Panc1 (cell line): ENCODE data around the gene MYLK3. TPM values are rescaled to one million over a fixed set of nuclear protein-coding genes. Genes with fewer than 3 reads are reported as not detected.

Source experiments
- ATAC-seq: fragments of 200-7000 bp; cut with Tn5 transposase; 2 replicates; pipeline ENCODE4 v1.9.1; 2020; ENCODE audit warnings: mild to moderate bottlenecking, moderate library complexity
- BruUV-seq: library from RNA; stranded (reverse); fragments of 400-500 nt; replicated peaks from 2 replicates; lab custom pipeline; 2021; lab: Mats Ljungman, UMichigan
- CTCF ChIA-PET: fragments of 300-600 bp; sonication (Branson Sonifier 250); formaldehyde crosslinking; loops from one replicate; lab custom pipeline; 2022; ENCODE audit warnings: antibody characterized with exemption; lab: Charles Lee
- POLR2A ChIA-PET: fragments of 300-600 bp; sonication (Branson Sonifier 250); formaldehyde crosslinking; loops from one replicate; lab custom pipeline; 2022; ENCODE audit warnings: antibody characterized with exemption; lab: Charles Lee
- DNase-seq: peaks from one replicate; pipeline ENCODE4 v3.0.0-alpha.2; 2010; ENCODE audit warnings: low read depth, low spot score
- H3K27ac ChIP-seq: 2 replicates; pipeline ENCODE4 v1.5.1; 2011; ENCODE audit warnings: mild to moderate bottlenecking, low read length, inconsistent platforms
- H3K27me3 ChIP-seq: fragments of 200-500 bp; sonication (Bioruptor generic); 2 replicates; pipeline ENCODE4 v1.6.0; 2014; ENCODE audit warnings: low read length, inconsistent platforms; ENCODE audit not compliant: control insufficient read depth, insufficient read depth
- H3K36me3 ChIP-seq: fragments of 200-500 bp; sonication (Bioruptor generic); 2 replicates; pipeline ENCODE4 v1.5.1; 2014; ENCODE audit warnings: inconsistent platforms, mild to moderate bottlenecking, low read length, moderate library complexity; ENCODE audit not compliant: control insufficient read depth, insufficient read depth
- H3K4me1 ChIP-seq: 2 replicates; pipeline ENCODE4 v1.5.1; 2011; ENCODE audit warnings: inconsistent platforms, mild to moderate bottlenecking, low read length, moderate library complexity; ENCODE audit not compliant: control insufficient read depth, insufficient read depth
- H3K4me3 ChIP-seq, 2 experiments: 2 replicates each; pipeline ENCODE4 v1.5.1; 2011 to 2012; ENCODE audit warnings: low read depth in 2 of 2, low read length in 2 of 2, mild to moderate bottlenecking in 2 of 2, inconsistent platforms in 1 of 2, moderate library complexity in 1 of 2
- H3K9me3 ChIP-seq: fragments of 200-500 bp; sonication (Bioruptor generic); 2 replicates; pipeline ENCODE4 v1.5.1; 2014; ENCODE audit warnings: low read depth, mild to moderate bottlenecking, inconsistent platforms, low read length, moderate library complexity; ENCODE audit not compliant: control insufficient read depth, insufficient read depth
- CTCF ChIP-seq: fragments of 450-650 bp; IDR thresholded peaks from 2 replicates; pipeline ENCODE4 v1.5.1; 2017; ENCODE audit warnings: mild to moderate bottlenecking
- POLR2AphosphoS5 ChIP-seq: IDR thresholded peaks from 2 replicates; pipeline ENCODE4 v1.6.1; 2012; ENCODE audit warnings: mild to moderate bottlenecking, low read depth, low read length, moderate library complexity
- REST ChIP-seq, 2 experiments: IDR thresholded peaks; 2 replicates each; pipeline ENCODE4 v1.6.1; 2011 to 2012; ENCODE audit warnings: low read depth in 2 of 2, control low read depth in 1 of 2, low read length in 1 of 2, mild to moderate bottlenecking in 1 of 2, moderate library complexity in 1 of 2; ENCODE audit not compliant: insufficient read depth in 1 of 2
- SIN3A ChIP-seq: IDR thresholded peaks from 2 replicates; pipeline ENCODE4 v1.6.1; 2012; ENCODE audit warnings: low read depth, mild to moderate bottlenecking, low read length, moderate library complexity, borderline replicate concordance; ENCODE audit not compliant: insufficient read depth
- TCF7L2 ChIP-seq: IDR thresholded peaks from 2 replicates; pipeline ENCODE4 v1.6.1; 2011; ENCODE audit warnings: mild to moderate bottlenecking, low read depth, low read length, inconsistent platforms
- in situ Hi-C: cut with HindIII; loops from 2 replicates; pipeline ENCODE4 v1.10.0; 2016; ENCODE audit warnings: low sequenced_read_pairs, low pct_unique_long_range_greater_than_20kb
- intact Hi-C: fragments of 100-400 bp; cut with micrococcal nuclease; formaldehyde crosslinking; loops from one replicate; pipeline ENCODE4 v1.10.0; 2022; ENCODE audit not compliant: unreplicated experiment
- total RNA-seq: library from RNA; stranded (reverse); gene quantifications from one replicate; pipeline ENCODE4 v1.2.1, GENCODE V29; 2021; ENCODE audit not compliant: unreplicated experiment

MYLK3 gene
- total RNA-seq, 1 experiment from 2014 or later: 0.31 TPM

- ATAC-seq: no peak
- H3K27me3 ChIP-seq: no peaks in the 10 kb centered on the region
- no peaks in the 10 kb centered on the region for H3K36me3 ChIP-seq
- no peak overlapping the region for H3K27ac ChIP-seq
- no TSS peak for BruUV-seq
- DNase-seq: no peak
- no peak overlapping the region for H3K4me3 ChIP-seq
- POLR2A ChIA-PET: no interaction called here
- H3K9me3 ChIP-seq: no peaks in the 10 kb centered on the region; the same call in 1 of the 2 replicates
- intact Hi-C loops (no loop called here), in situ Hi-C loops (no loop called here)
- H3K4me1 ChIP-seq: no peaks in the 10 kb centered on the region
- CTCF ChIA-PET: no interaction called here
- TF ChIP-seq CTCF: no peak
- no peak for TF ChIP-seq REST (IDR thresholded peaks at IDR 0.05; ENCODE audit: insufficient read depth in 1 of 2, low read depth in 2 of 2, low read length in 1 of 2)
- no peak for TF ChIP-seq SIN3A
- no peak for TF ChIP-seq TCF7L2
- no peak for TF ChIP-seq POLR2AphosphoS5
Observed at GRCh38 chr16:46727630-46728029, 20.5 kb downstream of the MYLK3 start.

GRCh38 chr16:46727184-46727583, 21.0 kb downstream of the MYLK3 start:
- in situ Hi-C loops: no loop called here
- no peaks in the 10 kb centered on the region for H3K36me3 ChIP-seq
- ATAC-seq (no peak), DNase-seq (no peak)
- ChIA-PET POLR2A (no interaction called here), CTCF (no interaction called here)
- no peaks in the 10 kb centered on the region for H3K4me1 ChIP-seq
- BruUV-seq: no TSS peak
- H3K4me3 ChIP-seq: no peak overlapping the region
- no peak for TF ChIP-seq SIN3A
- no peak for TF ChIP-seq CTCF
- no peak for TF ChIP-seq REST (IDR thresholded peaks at IDR 0.05; ENCODE audit: insufficient read depth in 1 of 2, low read depth in 2 of 2, low read length in 1 of 2)
- no peak for TF ChIP-seq POLR2AphosphoS5
- TF ChIP-seq TCF7L2: no peak
- intact Hi-C loops: no loop called here
- no peak overlapping the region for H3K27ac ChIP-seq
- H3K27me3 ChIP-seq: no peaks in the 10 kb centered on the region
- H3K9me3 ChIP-seq: no peaks in the 10 kb centered on the region; the same call in 1 of the 2 replicates
